Measurements from ENCODE around the gene KCNT2.

GRCh38 chr1:196603651-196604050, 4.6 kb downstream of the KCNT2 start:
- TF ChIP-seq, protein P1, sequence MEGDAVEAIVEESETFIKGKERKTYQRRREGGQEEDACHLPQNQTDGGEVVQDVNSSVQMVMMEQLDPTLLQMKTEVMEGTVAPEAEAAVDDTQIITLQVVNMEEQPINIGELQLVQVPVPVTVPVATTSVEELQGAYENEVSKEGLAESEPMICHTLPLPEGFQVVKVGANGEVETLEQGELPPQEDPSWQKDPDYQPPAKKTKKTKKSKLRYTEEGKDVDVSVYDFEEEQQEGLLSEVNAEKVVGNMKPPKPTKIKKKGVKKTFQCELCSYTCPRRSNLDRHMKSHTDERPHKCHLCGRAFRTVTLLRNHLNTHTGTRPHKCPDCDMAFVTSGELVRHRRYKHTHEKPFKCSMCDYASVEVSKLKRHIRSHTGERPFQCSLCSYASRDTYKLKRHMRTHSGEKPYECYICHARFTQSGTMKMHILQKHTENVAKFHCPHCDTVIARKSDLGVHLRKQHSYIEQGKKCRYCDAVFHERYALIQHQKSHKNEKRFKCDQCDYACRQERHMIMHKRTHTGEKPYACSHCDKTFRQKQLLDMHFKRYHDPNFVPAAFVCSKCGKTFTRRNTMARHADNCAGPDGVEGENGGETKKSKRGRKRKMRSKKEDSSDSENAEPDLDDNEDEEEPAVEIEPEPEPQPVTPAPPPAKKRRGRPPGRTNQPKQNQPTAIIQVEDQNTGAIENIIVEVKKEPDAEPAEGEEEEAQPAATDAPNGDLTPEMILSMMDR (IDR thresholded peaks at IDR 0.05; ENCODE audit: low read length) = no peak
- TF ChIP-seq EZH2 (optimal IDR thresholded peaks at IDR 0.05; ENCODE audit: low read depth, low read length) = no peak
